Fibroblast of lung (primary cell): ENCODE measurements around the gene SAMD13. TPM values are rescaled to one million over a fixed set of nuclear protein-coding genes. Genes with fewer than 3 reads are reported as not detected.

Experiments
- DNase-seq, 2 donors: peaks; one replicate each; pipeline versions ENCODE4 v3.0.0 to v3.0.0-alpha.2; 2010; ENCODE audit warnings: low read depth in 2 of 2
- H2AFZ ChIP-seq: 2 replicates; pipeline ENCODE4 v1.5.1; 2012; ENCODE audit warnings: low read length, control low read depth, inconsistent platforms
- H3K27ac ChIP-seq: 2 replicates; pipeline ENCODE4 v1.5.1; 2011; ENCODE audit warnings: low read length, control low read depth; ENCODE audit not compliant: insufficient read depth
- H3K27me3 ChIP-seq: 2 replicates; pipeline ENCODE4 v1.5.1; 2011; ENCODE audit warnings: mild to moderate bottlenecking, low read length; ENCODE audit not compliant: control insufficient read depth, insufficient read depth
- H3K36me3 ChIP-seq: 2 replicates; pipeline ENCODE4 v1.5.1; 2011; ENCODE audit warnings: low read length; ENCODE audit not compliant: control insufficient read depth, insufficient read depth
- H3K4me1 ChIP-seq: 2 replicates; pipeline ENCODE4 v1.5.1; 2011; ENCODE audit warnings: low read length; ENCODE audit not compliant: control insufficient read depth, insufficient read depth; ENCODE audit errors: extremely low read depth
- H3K4me2 ChIP-seq: 2 replicates; pipeline ENCODE4 v1.5.1; 2011; ENCODE audit warnings: low read length, control low read depth; ENCODE audit not compliant: insufficient read depth; ENCODE audit errors: extremely low read depth
- H3K4me3 ChIP-seq, 4 experiments: fragments of 200-600 bp in 1 of 4; sonication (generic) in 1 of 4; replicated peaks in 1 of 4; 2 replicates each; pipeline ENCODE4 v1.5.1; 2011 to 2016; ENCODE audit warnings: low read length in 4 of 4, low read depth in 3 of 4, mild to moderate bottlenecking in 3 of 4, control low read depth in 2 of 4, inconsistent platforms in 1 of 4, mixed read lengths in 1 of 4; ENCODE audit not compliant: insufficient read depth in 1 of 4; ENCODE audit errors: control extremely low read depth in 1 of 4
- H3K79me2 ChIP-seq: 2 replicates; pipeline ENCODE4 v1.5.1; 2012; ENCODE audit warnings: mild to moderate bottlenecking, low read length, inconsistent platforms; ENCODE audit not compliant: control insufficient read depth, insufficient read depth
- H3K9ac ChIP-seq: 2 replicates; pipeline ENCODE4 v1.5.1; 2011; ENCODE audit warnings: mild to moderate bottlenecking, low read length, control low read depth; ENCODE audit not compliant: insufficient read depth
- H3K9me3 ChIP-seq: 2 replicates; pipeline ENCODE4 v1.5.1; 2012; ENCODE audit warnings: low read depth, low read length; ENCODE audit not compliant: control insufficient read depth, insufficient read depth
- H4K20me1 ChIP-seq: 2 replicates; pipeline ENCODE4 v1.5.1; 2011; ENCODE audit warnings: low read length; ENCODE audit not compliant: control insufficient read depth, insufficient read depth; ENCODE audit errors: extremely low read depth
- CTCF ChIP-seq, 2 donors: IDR thresholded peaks in 1 of 2; conservative IDR thresholded peaks in 1 of 2; 1 replicate in 1 of 2; 2 replicates in 1 of 2; pipeline ENCODE4 v1.5.1; 2011 to 2012; ENCODE audit warnings: low read length in 2 of 2, control low read depth in 1 of 2, inconsistent platforms in 1 of 2, low read depth in 1 of 2, mild to moderate bottlenecking in 1 of 2
- EZH2 ChIP-seq: IDR thresholded peaks from 2 replicates; pipeline ENCODE4 v1.5.1; 2012; ENCODE audit warnings: low read length, control low read depth, mild to moderate bottlenecking; ENCODE audit errors: missing control alignments
- polyA plus RNA-seq, 2 donors: library from polyadenylated mRNA; depleted of rRNA in 1 of 2; stranded (reverse) in 1 of 2; unstranded in 1 of 2; fragments of >200 nt; gene quantifications; 2 replicates each; pipeline ENCODE4 v1.2.1, GENCODE V29; 2011 to 2012; ENCODE audit warnings: missing spikeins in 1 of 2
- total RNA-seq: library from RNA; depleted of rRNA; stranded (reverse); fragments of >200 nt; gene quantifications from 2 replicates; pipeline ENCODE4 v1.2.1, GENCODE V29; 2014

Gene SAMD13
- total and polyA plus RNA-seq, 2 donors (not counting 1 experiment from before 2014, with no cell fraction given): 0.44 to 2.5 TPM

GRCh38 chr1:84352298-84353106 lies 51.0 kb downstream of the SAMD13 start:
- H3K4me2 ChIP-seq: peak overlapping the region; percentile 11
- H3K4me3 ChIP-seq: no peak overlapping the region
- peaks cover 8% of the 10 kb centered on the region for H3K4me1 ChIP-seq

GRCh38 chr1:84353695-84354094 lies 52.2 kb downstream of the SAMD13 start:
- Histone ChIP-seq H3K9me3 (no peaks in the 10 kb centered on the region), H3K27me3 (no peaks in the 10 kb centered on the region), H3K36me3 (no peaks in the 10 kb centered on the region), H4K20me1 (no peaks in the 10 kb centered on the region), H3K9ac (no peak overlapping the region), H3K4me2 (peak overlapping the region; percentile 2), H3K27ac (no peak overlapping the region), H3K79me2 (no peaks in the 10 kb centered on the region), H3K4me3 (no peak overlapping the region), H3K4me1 (peaks cover 8% of the 10 kb centered on the region), H2AFZ (no peak overlapping the region)
- TF ChIP-seq CTCF (conservative IDR thresholded peaks at IDR 0.05 in 1 of 2, IDR thresholded peaks at IDR 0.05 in 1 of 2; ENCODE audit: low read depth in 1 of 2, low read length in 2 of 2): no peak
- no peak for TF ChIP-seq EZH2
- peak; percentile 85 to 93 for DNase-seq

More at GRCh38 chr1:84352298-84353106, 51.0 kb downstream of the SAMD13 start:
- TF ChIP-seq EZH2: no peak
- TF ChIP-seq CTCF (conservative IDR thresholded peaks at IDR 0.05 in 1 of 2, IDR thresholded peaks at IDR 0.05 in 1 of 2; ENCODE audit: low read depth in 1 of 2, low read length in 2 of 2): no peak
- H4K20me1 ChIP-seq: no peaks in the 10 kb centered on the region
- no peak overlapping the region for H3K27ac ChIP-seq
- no peaks in the 10 kb centered on the region for H3K27me3 ChIP-seq
- no peak overlapping the region for H3K9ac ChIP-seq
- no peaks in the 10 kb centered on the region for H3K79me2 ChIP-seq
- H3K9me3 ChIP-seq: no peaks in the 10 kb centered on the region
- no peaks in the 10 kb centered on the region for H3K36me3 ChIP-seq
- DNase-seq: peak in 1 of 2 donors; percentile 81
- no peak overlapping the region for H2AFZ ChIP-seq

GRCh38 chr1:84355556-84355955 lies 54.0 kb downstream of the SAMD13 start:
- Histone ChIP-seq H3K4me2 (no peak overlapping the region), H3K79me2 (no peaks in the 10 kb centered on the region)

More at GRCh38 chr1:84355556-84355955, 54.0 kb downstream of the SAMD13 start:
- Histone ChIP-seq H3K9me3 (no peaks in the 10 kb centered on the region), H3K4me3 (no peak overlapping the region), H2AFZ (no peak overlapping the region), H3K27ac (no peak overlapping the region), H4K20me1 (no peaks in the 10 kb centered on the region), H3K4me1 (peaks cover 8% of the 10 kb centered on the region), H3K36me3 (no peaks in the 10 kb centered on the region), H3K9ac (no peak overlapping the region), H3K27me3 (no peaks in the 10 kb centered on the region)
- peak in 1 of 2 donors; percentile 63 for DNase-seq
- TF ChIP-seq EZH2 (no peak), CTCF (conservative IDR thresholded peaks at IDR 0.05 in 1 of 2, IDR thresholded peaks at IDR 0.05 in 1 of 2; ENCODE audit: low read depth in 1 of 2, low read length in 2 of 2) (no peak)
